GM19452 (cell line): ENCODE results near the gene PTN.

ENCODE experiments used
- ATAC-seq: cut with Tn5 transposase; IDR thresholded peaks from one replicate; pipeline ENCODE4 v1.9.1; 2021; ENCODE audit not compliant: unreplicated experiment

PTN gene

GRCh38 chr7:137343281-137343841 is at the start of gene PTN:
Gene PTN (minus strand): TSS chr7:137343733. CDS start chr7:137254973, 88,760 bp downstream.
- no peak for ATAC-seq

GRCh38 chr7:137390076-137390475 is 46.5 kb upstream of the PTN start:
- ATAC-seq, result no peak

- ATAC-seq, result no peak
Measured at GRCh38 chr7:137388916-137389315, 45.4 kb upstream of the PTN start.

- no peak for ATAC-seq
Measured at GRCh38 chr7:137386966-137387365, 43.4 kb upstream of the PTN start.

- no peak for ATAC-seq
Measured at GRCh38 chr7:137381045-137381444, 37.5 kb upstream of the PTN start.

GRCh38 chr7:137373507-137373906 is 30.0 kb upstream of the PTN start:
- ATAC-seq, result no peak

- ATAC-seq, result no peak
Measured at GRCh38 chr7:137371616-137372015, 28.1 kb upstream of the PTN start.

- no peak for ATAC-seq
Measured at GRCh38 chr7:137366995-137367394, 23.5 kb upstream of the PTN start.

- no peak for ATAC-seq
Measured at GRCh38 chr7:137363683-137364082, 20.1 kb upstream of the PTN start.

- no peak for ATAC-seq
Measured at GRCh38 chr7:137360087-137360679, 16.6 kb upstream of the PTN start.

- no peak for ATAC-seq
Measured at GRCh38 chr7:137354961-137355360, 11.4 kb upstream of the PTN start.

- ATAC-seq, result no peak
Measured at GRCh38 chr7:137354396-137354795, 10.9 kb upstream of the PTN start.

GRCh38 chr7:137351941-137352340 is 8.4 kb upstream of the PTN start:
- no peak for ATAC-seq

- ATAC-seq, result no peak
Measured at GRCh38 chr7:137345799-137346449, 2.4 kb upstream of the PTN start.

- ATAC-seq, result no peak
Measured at GRCh38 chr7:137342828-137343261, 688 bp downstream of the PTN start.

- ATAC-seq, result no peak
Measured at GRCh38 chr7:137342265-137342664, 1.3 kb downstream of the PTN start.

GRCh38 chr7:137337902-137338301 is 5.6 kb downstream of the PTN start:
- ATAC-seq, result no peak

GRCh38 chr7:137335814-137336213 is 7.7 kb downstream of the PTN start:
- ATAC-seq, result no peak

- no peak for ATAC-seq
Measured at GRCh38 chr7:137331378-137331777, 12.2 kb downstream of the PTN start.

- no peak for ATAC-seq
Measured at GRCh38 chr7:137329411-137329810, 14.1 kb downstream of the PTN start.

- no peak for ATAC-seq
Measured at GRCh38 chr7:137328373-137329120, 15.0 kb downstream of the PTN start.

- ATAC-seq, result no peak
Measured at GRCh38 chr7:137325927-137326326, 17.6 kb downstream of the PTN start.
